ENCODE results near the gene SEMA5B.

GRCh38 chr3:122931636-122932035 is 95.9 kb downstream of the SEMA5B start:
- no peak for TF ChIP-seq YY1 (IDR thresholded peaks at IDR 0.05; ENCODE audit: insufficient read depth, insufficient read length)
- TF ChIP-seq ZNF274 (IDR thresholded peaks at IDR 0.05; ENCODE audit: low read depth, low read length) = no peak

Data from NT2/D1 (cell line).